Measurements from ENCODE around the gene ZPLD1.

Gene ZPLD1

DNA sequence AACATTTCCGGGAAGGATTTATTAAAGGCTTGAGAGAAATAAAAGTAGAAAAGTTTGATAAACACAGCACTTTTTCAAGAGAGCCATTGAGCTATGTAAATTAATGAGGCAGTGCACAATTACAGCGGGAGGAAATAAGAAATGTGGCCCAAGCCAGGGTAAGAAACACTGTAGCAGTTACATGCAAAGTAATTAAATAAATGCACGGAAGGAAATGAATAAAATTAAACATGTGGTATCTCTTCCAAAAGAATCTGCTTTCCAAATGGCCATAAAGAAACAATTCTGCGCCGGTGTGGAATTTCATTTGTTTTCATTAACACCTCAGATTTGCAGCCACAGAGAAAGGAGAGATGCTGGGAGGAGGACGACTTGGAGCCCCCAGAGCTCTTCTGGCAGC, 35.3 kb downstream of the ZPLD1 start:
- no peak for DNase-seq

DNA sequence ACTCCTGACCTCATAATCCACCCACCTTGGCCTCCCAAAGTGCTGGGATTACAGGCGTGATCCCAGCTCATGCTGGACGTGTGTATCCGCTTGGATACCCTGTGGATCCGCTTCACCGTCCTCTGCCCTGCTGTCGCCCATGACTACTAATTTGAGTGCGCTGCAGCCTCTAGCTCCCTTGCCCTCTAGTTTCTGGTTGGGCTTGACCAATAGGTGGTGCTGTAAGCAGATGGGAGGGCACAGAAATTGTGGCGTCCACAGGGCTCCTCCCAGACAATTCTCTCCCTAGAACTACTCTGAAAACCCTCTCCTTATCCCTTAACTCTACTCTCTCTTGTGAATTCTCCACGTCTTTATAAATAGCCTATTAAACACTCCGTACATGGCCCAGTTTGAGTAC, 36.2 kb downstream of the ZPLD1 start:
- peak; percentile 7 to 8 for DNase-seq

DNA sequence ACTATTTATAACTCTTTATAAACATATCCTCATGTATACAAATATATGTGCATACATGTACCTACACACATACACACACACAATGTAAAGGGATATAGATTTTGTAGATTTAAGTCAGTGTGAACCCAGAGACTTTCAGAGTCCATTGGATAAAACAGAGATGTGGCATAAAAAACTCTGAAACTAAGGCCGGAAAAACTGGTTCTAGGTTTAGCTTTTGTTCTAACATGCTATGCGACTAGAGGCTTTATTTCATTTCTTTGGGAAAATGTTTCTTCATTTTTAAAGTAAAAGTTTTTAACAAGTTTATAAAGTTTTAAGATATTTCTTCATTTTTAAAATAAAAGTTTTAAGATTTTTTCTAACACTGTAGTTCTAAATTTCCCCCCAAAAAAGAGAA, 36.7 kb downstream of the ZPLD1 start:
- no peak for DNase-seq

DNA sequence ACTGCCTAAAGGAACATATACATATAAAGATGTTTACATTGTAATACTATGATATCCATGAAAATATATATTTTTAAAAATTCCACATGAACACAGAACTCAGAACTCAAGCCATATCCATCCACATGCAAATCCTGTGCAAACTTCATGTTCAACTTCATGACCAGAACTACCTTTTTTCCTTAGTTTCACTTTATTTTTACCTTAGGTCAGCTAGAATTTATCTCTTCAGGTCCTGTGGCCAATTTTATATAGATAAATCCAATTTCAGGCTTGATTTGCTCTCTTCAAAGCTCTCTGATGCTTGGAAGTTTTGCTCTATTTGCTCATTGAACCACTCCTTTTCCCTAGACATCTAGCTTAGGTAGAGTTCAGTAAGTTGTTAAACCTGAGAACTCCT, 38.8 kb downstream of the ZPLD1 start:
- DNase-seq = no peak

DNA sequence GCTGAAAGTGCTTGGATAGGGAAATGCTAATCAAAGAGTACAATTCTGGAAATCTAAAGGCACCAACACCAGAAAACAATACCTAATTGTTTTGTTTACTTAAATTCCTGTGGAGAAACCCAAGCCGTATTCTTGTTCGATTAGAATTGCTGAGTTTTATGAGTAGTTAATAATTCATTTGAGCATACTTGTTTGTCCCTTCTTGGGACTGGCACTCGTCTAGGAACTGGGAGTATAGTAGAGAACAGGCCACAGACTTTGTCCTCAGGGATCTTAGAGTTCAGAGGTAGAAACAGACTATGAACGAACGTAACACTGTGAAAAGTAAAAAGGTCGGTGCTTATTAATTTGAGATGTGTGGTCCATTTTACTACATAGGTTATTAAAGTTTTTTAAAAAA, 39.4 kb downstream of the ZPLD1 start:
- DNase-seq = no peak

DNA sequence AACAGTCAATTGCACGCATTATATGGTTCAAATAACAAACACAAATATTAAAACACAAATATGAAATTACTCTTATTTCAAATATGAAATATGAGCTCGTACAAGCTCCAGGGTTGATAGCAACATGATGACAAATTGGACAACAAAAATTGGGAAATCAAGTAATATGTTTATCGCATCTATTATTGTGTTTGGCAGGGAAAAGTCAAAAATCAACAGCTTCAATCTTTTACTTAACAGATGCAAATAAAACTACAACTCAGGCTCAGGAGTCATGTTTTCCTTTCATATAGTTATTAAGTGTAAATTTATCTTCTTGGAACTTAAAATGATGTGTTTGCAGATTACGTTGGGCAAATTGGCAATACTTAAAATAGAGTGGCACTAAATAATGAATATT, 41.4 kb downstream of the ZPLD1 start:
- no peak for DNase-seq

DNA sequence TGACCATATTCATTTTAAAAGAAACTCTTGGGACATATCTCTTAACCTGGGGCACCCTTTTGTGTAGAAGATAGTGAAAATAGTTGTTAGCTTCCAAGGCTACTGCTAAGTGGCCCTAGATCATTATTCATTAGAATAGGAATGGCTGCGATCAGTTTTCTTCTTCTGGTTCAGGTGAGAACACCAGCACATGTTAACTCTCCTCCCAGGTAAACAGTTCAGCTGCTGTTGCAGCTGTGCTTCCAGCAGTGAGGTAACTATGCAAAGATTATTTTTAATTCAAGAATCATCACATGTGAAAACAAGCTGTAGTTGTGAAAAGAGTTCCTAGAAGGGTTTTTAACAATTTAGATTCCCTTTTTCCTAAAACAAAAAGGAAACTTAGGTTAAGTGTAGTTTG, 43.3 kb downstream of the ZPLD1 start:
- DNase-seq = no peak

DNA sequence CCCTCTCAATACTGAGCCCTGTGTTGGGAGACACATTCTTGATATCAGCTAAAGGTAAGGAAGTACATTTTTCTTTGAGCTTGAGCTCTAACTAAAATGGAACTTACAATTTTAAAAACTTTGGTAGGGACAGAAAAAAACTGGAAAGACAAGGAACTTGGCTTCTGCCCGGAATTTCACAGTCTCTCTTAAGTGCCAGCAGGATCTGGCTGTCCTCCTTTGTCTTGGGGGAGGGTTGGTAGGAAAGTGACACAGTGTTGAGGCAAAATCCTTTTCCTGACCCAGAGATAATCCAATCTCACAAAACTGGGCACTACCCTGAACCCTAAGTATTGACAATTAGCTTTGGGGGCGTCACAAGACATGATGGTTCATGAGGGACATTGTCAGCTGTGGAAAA, 45.3 kb downstream of the ZPLD1 start:
- no peak for DNase-seq

DNA sequence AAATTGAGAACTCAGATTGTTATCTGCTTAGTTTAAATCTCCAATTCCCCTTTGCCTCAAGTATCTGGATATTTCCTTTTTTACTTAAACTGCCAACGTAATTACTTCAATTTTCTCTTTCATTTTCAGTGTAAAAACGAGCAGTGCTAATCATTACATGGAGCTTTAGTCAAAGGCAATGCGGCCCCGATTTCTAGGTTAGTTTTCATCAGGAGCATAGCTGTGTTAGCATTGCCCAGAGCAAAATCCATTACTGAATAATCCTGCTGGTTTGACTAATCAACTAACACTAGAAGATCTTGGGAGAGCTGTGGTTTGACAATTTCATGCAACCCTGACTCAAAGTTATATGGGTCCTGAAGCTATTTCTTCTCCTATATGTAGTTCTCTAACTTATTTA, 46.2 kb downstream of the ZPLD1 start:
- no peak for DNase-seq

DNA sequence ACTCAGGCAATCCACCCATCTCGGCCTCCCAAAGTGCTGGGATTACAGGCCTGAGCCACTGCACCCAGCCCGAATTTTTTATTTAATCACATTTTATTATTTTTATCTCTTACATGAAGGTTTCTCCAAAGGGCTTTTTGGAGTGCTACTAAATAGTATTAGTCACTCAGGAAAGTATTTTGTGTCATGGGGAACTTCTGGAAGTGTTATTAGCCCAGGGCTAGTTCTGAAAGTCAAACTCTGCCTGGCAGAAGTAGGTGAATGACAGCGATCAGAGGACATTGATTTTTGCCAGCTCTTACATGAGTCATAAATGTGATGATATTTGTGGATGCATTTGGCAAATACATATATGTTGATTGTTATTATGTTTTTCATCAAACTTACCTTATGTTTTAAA, 48.7 kb downstream of the ZPLD1 start:
- DNase-seq = no peak

DNA sequence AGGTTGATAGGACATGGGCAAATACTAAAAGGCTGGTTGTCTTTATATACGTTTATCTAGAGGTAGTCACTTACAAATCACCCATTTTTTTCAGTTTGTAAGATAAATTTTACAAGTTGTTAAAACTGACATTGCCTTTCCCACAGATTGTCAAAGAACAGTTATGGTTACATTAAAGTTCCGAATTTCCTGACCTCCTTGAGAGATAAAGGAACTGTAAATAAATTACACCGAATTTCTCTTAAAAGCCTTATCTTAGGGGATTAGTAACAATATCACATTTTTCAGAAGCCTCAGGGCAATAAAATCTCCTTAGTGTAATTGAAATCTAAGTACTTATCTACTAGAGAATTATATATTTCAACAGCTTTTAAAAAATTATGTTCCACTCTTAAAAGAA, 49.5 kb downstream of the ZPLD1 start:
- DNase-seq = no peak

DNA sequence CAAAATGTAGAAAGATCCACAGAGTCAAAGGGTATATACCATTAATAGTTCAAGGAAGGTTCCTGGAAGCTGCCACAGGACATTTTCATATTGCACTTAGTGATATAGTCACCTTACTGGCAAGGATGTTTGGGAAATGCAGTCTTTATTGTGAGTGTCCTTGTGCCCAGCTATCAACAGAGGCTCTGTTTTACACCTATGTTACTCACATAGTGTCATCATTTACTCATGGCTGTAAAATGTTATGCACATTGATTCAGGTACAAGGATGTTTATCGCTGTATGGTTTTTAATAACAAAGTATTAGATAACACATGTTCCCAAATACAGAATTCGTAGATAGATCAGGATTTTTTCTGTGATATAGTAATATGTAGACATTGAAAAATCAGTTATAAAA, 50.9 kb downstream of the ZPLD1 start:
- DNase-seq = no peak

DNA sequence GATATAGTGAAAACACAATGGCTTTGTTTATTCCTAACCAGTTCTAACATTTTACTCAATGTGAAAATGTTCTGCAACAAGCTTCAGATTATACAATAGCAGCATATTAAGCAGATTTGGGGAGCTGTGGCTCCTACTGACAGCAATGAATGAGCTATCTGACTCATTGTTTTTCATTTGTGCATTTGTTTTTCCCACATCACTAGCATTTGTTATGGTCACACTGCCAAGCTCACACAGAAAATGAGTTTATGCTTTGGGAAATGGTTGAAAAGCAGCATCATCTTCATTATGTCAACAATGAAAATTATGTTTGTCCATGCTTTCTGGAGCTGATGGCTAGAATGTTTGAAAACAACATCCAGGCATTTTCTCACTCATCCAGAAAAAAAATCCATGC, 53.5 kb downstream of the ZPLD1 start:
- DNase-seq = no peak

DNA sequence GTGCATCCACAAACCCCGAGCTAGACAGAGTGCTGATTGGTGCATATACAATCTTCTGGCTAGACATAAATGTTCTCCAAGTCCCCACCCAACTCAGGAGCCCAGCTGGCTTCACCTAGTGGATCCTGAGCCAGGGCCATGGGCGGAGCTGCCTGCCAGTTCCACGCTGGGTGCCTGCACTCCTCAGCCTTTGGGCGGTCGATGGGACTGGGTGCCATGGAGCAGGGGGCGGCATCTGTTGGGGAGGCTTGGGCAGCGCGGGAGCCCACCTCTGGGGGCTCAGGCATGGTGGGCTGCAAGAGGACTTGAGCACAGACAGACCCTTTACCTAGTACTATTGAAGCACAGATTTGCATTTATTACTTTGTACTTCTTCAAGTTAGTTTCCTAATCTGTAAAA, 57.5 kb downstream of the ZPLD1 start:
- no peak for DNase-seq

DNA sequence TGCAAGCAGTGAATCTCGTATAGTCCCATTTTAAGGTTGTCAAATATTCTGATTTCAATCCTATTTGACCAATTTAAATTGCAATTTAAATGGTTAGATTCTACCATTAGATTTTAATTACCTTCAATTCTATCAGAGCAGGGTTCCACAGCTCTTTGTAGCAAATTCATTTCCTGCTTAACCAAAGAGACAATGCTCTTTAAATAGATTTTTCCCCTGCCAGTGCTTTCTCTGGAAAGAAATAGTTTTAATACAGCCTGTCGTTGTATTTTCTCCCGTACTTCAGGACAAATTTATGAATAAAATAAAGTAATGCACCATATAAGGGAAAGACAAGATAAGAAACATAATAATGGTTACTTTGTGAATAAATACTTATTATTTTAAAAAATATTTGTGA, 62.8 kb downstream of the ZPLD1 start:
- no peak for DNase-seq

DNA sequence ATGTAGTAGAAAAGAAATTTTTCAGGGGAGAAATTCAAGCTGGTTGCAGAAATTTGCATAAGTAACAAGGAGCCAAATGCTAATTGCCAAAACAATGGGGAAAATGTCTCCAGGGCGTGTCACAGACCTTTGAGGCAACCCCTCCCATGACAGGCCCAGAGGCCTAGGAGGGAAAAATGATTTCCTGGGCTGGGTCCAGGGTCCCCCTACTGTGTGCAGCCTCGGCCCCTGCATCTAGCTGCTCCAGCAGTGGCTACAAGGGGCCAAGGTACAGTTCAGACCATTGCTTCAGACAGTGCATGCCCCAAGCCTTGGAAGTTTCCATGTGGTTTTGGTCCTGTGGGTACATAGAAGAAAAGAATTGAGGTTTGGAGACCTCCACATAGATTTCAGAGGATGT, 70.7 kb downstream of the ZPLD1 start:
- DNase-seq = no peak

DNA sequence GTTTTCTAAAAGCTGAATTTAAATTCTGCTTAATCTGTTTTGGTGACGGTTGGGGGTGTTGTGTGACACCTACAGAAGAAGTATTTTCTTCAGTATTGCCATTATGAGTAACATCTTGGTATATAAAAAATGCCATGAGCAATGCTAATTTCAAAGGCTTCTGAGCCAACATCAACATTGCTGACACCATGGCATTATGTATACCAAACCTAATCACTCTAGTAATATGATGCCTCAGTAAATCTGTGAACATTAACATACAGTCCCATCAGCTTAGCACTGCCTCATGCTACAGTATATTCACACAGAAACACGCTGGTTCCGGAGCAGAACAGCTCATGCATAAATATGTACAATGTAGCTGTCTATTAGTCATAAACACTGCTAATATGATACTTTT, 75.8 kb downstream of the ZPLD1 start:
- no peak for DNase-seq

DNA sequence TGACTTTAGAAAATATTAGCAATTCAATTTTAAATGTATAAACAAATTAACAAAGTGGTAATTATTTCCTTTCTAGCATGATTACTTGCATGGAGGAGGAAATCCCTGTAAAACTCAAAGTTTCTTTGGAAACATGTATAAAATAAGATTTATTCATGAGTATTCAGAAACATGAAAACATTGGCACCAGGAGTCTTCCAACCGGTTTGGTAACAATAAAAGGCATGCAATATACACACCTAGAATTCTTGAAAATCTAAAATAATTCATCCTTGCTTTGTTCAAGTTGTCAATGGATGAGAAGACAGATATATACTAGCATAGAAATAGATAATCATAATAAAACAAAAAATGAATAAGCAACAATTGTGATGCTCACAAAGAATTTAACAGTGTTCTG, 76.4 kb downstream of the ZPLD1 start:
- no peak for DNase-seq

DNA sequence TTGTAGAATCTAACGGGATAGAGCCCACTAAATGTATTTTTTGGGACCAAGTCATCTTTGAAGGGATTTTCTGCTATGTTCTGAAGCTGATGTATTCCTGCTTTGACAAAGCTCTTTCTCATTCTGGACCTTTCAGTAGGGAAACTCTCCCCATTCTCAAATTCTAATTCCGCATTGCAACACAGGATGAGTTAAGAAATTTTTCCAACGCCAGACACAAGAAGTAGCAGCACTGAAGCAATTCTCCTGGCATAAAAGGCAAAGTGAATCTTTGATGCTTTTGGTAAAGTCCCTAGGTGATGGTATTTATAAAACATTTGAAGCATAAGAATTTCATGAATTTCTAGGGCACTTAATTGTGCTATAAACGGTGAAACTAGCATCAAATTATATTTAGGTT, 76.8 kb downstream of the ZPLD1 start:
- DNase-seq = no peak

DNA sequence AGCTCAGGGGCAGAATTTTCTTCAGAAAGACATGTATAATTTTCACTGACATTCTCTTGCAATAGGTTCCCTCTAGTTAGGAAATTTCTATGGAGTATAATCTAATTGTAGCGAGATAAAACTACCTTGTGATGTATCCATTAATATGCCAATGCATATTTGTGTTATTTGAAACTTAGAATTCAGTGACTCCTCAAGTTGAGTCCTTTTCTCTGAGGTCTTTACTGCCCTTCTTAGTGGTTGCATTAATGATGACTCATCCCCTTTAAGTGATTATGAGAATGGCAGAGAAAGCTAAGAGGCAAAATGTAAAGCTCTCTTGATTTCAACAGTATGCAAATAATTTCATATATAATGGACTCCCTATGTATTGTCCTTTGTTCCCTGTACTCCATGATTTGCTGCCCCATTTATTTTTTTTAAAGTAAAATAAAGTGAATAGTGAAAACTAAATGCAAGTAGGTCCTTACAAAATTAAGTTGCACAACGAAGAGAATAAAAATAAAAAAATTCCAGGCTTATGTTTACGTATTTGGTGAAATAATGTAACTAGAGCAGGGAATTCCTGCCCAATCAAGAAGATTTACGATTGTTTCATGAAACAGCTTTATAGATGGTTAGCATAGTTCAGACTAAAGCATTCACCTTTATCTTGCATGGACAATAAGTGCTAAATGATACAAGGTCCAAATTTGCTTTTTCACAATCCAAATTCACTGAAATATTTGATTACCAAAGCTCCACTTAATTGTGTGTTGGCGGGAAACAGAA, 78.1 kb downstream of the ZPLD1 start:
- no peak for DNase-seq

DNA sequence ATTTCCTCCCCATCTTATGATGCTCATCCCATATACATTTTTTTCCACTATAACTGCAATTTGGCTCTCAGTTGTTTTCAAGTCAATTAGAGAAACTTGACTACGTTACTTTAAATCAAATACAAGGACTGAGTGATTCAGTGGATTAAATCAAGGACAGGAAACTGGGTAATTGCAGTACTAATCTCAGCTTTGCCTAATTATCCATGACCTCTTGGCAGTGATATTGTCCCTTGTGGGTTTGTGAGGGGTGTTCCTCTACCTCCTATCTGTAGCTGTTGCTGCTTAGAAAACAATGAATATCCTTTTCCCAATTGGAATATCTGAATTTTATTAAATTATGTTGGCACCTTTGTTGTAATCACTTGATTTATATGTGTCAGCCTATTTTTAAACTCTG, 79.4 kb downstream of the ZPLD1 start:
- DNase-seq = no peak

DNA sequence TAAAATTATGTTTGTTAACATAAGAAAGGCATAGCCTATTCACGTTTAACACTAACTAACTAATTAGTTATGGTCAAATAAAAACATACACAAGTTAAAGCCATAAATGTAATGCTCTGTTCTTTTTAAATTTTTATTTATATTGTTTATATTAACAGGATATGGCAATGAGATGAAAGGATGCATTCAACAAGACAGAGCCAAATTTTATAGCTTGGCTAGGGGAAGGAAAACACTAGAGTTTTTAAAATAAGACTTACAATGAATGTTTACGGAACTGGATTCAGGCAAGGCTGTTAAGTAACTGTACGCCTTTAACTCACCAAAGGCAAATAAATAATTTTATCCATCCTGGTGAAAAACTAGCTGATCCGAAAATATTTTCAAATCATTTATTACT, 86.4 kb downstream of the ZPLD1 start:
- no peak for DNase-seq

DNA sequence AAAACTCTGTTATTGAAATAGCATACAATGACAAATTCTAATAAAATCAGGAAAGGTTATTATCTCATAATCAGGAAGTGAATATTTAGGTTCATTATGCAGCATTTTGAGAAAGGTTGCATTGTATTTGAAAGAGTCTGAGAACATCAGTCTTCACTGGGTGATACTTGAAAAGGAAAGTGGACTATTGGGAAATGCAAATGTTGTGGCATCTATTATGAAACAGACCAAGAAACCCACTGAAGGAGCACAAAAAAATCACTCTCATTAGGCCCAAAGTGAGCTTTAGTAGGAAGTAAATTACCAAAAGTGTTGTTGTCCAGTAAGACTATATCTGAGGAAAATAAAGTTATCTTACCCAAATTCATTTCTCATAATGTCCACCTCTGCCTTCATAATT, 90.8 kb downstream of the ZPLD1 start:
- DNase-seq = peak; percentile 17 to 31

DNA sequence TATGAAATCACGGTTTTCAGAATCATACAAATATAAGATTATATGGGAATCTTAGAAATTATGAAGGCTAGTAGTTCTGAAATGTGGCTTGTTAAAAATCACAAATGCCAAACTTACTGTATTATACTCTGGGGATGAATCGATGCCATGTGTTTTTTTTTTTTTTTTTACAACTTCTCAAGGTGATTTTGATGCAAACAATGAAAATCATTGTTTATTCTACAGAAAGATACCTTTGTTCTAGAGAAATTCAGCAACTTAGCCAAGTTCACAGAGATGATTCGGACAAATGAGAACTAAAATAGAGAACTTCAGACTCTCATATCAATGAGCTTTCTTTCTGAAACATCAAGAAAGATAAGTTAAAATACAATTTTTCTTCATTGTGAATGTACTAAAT, 92.0 kb downstream of the ZPLD1 start:
- no peak for DNase-seq

DNA sequence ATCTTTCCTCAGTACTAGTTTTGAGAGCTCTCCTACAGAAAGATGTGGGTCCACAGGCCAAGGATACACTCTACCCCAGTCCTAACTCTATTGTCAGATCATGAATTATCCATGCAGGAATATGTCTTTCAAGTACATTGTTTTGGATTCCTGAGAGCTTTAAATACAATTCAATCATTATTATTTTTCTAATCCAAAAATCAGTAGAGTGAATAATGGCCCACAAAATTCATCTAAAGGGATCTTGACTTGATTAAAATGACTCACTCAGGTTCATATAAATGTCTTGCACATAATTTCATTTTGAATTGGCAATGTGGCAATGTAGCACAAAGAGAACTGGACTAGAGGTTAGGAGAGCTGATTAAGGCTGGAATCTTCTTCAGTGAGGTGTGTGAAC, 93.9 kb downstream of the ZPLD1 start:
- no peak for DNase-seq
